Nephron progenitor cell (in vitro differentiated cells): Measurements from ENCODE around the gene TBCD.

ENCODE experiments used
- DNase-seq: peaks from one replicate; pipeline ENCODE4 v3.0.0; 2021
- H3K27ac Mint-ChIP-seq: 2 replicates; pipeline ENCODE4 v1.8.0; 2021; ENCODE audit warnings: mild to moderate bottlenecking, moderate library complexity, mixed read lengths
- H3K27me3 Mint-ChIP-seq: 2 replicates; pipeline ENCODE4 v1.8.0; 2021; ENCODE audit warnings: mild to moderate bottlenecking, low read depth, mixed read lengths; ENCODE audit not compliant: poor library complexity
- H3K36me3 Mint-ChIP-seq: 2 replicates; pipeline ENCODE4 v1.8.0; 2021; ENCODE audit warnings: low read depth, mixed read lengths
- H3K4me1 Mint-ChIP-seq: 2 replicates; pipeline ENCODE4 v1.8.0; 2021; ENCODE audit warnings: mixed read lengths
- H3K4me3 Mint-ChIP-seq: 2 replicates; pipeline ENCODE4 v1.8.0; 2021; ENCODE audit warnings: mild to moderate bottlenecking, moderate library complexity, mixed read lengths
- H3K9me3 Mint-ChIP-seq: 2 replicates; pipeline ENCODE4 v1.8.0; 2021; ENCODE audit warnings: mild to moderate bottlenecking, moderate library complexity, mixed read lengths
- CTCF ChIP-seq: fragments of 200-600 bp; sonication (generic); IDR thresholded peaks from 2 replicates; pipeline ENCODE4 v1.5.0; 2021; ENCODE audit warnings: antibody characterized with exemption

TBCD gene

GRCh38 chr17:82797061-82797460, 45.2 kb downstream of the TBCD start:
- no peak for TF ChIP-seq CTCF
- no peaks in the 10 kb centered on the region for H3K27me3 Mint-ChIP-seq
- no peak overlapping the region for H3K4me3 Mint-ChIP-seq
- H3K36me3 Mint-ChIP-seq = peaks cover 52% of the 10 kb centered on the region
- DNase-seq = no peak
- H3K4me1 Mint-ChIP-seq = peaks cover 25% of the 10 kb centered on the region
- H3K9me3 Mint-ChIP-seq = peaks cover 24% of the 10 kb centered on the region
- no peak overlapping the region for H3K27ac Mint-ChIP-seq

GRCh38 chr17:82798752-82799151, 46.9 kb downstream of the TBCD start:
- Mint-ChIP-seq H3K36me3 (peaks cover 62% of the 10 kb centered on the region), H3K27ac (no peak overlapping the region)

GRCh38 chr17:82799591-82799990, 47.7 kb downstream of the TBCD start:
- no peak for TF ChIP-seq CTCF
- Mint-ChIP-seq H3K36me3 (peaks cover 62% of the 10 kb centered on the region), H3K4me3 (no peak overlapping the region), H3K27ac (no peak overlapping the region), H3K9me3 (peaks cover 36% of the 10 kb centered on the region), H3K27me3 (peaks cover 4% of the 10 kb centered on the region), H3K4me1 (peaks cover 6% of the 10 kb centered on the region)
- no peak for DNase-seq

More at GRCh38 chr17:82798752-82799151, 46.9 kb downstream of the TBCD start:
- DNase-seq = no peak
- H3K4me3 Mint-ChIP-seq = no peak overlapping the region
- peaks cover 4% of the 10 kb centered on the region for H3K27me3 Mint-ChIP-seq
- H3K4me1 Mint-ChIP-seq = peaks cover 14% of the 10 kb centered on the region
- H3K9me3 Mint-ChIP-seq = peaks cover 36% of the 10 kb centered on the region
- TF ChIP-seq CTCF = no peak

GRCh38 chr17:82800885-82801284, 49.0 kb downstream of the TBCD start:
- Mint-ChIP-seq H3K36me3 (peaks cover 66% of the 10 kb centered on the region), H3K4me3 (no peak overlapping the region), H3K4me1 (no peaks in the 10 kb centered on the region), H3K9me3 (peaks cover 36% of the 10 kb centered on the region), H3K27me3 (peaks cover 4% of the 10 kb centered on the region), H3K27ac (peak overlapping the region; percentile 58)
- no peak for TF ChIP-seq CTCF
- no peak for DNase-seq

- TF ChIP-seq CTCF = no peak
- peaks cover 7% of the 10 kb centered on the region for H3K27me3 Mint-ChIP-seq
- DNase-seq = no peak
- no peaks in the 10 kb centered on the region for H3K4me1 Mint-ChIP-seq
- H3K27ac Mint-ChIP-seq = peak overlapping the region; percentile 58
- peak overlapping the region; percentile 60 for H3K4me3 Mint-ChIP-seq
- H3K9me3 Mint-ChIP-seq = peaks cover 36% of the 10 kb centered on the region
- peaks cover 72% of the 10 kb centered on the region for H3K36me3 Mint-ChIP-seq
These were observed 49.6 kb downstream of the TBCD start for GRCh38 chr17:82801377-82801970.

GRCh38 chr17:82802075-82802780, 50.4 kb downstream of the TBCD start:
- H3K4me1 Mint-ChIP-seq = no peaks in the 10 kb centered on the region
- peaks cover 7% of the 10 kb centered on the region for H3K27me3 Mint-ChIP-seq
- H3K9me3 Mint-ChIP-seq = peaks cover 36% of the 10 kb centered on the region
- DNase-seq = no peak
- TF ChIP-seq CTCF = no peak
- H3K4me3 Mint-ChIP-seq = no peak overlapping the region
- peaks cover 68% of the 10 kb centered on the region for H3K36me3 Mint-ChIP-seq
- peak overlapping the region; percentile 62 for H3K27ac Mint-ChIP-seq
